GM10266 (cell line): ENCODE measurements around the gene MRPS18A.

ENCODE experiments used
- DNase-seq: peaks from one replicate; pipeline ENCODE4 v3.0.0; 2012; ENCODE audit errors: extremely low spot score
- TF ChIP-seq, protein P1 (sequence below): IDR thresholded peaks from 2 replicates; pipeline ENCODE4 v1.5.1; 2012; ENCODE audit warnings: mild to moderate bottlenecking, low read depth; ENCODE audit not compliant: control insufficient read depth, insufficient read depth; ENCODE audit errors: missing control alignments

The MRPS18A gene

DNA sequence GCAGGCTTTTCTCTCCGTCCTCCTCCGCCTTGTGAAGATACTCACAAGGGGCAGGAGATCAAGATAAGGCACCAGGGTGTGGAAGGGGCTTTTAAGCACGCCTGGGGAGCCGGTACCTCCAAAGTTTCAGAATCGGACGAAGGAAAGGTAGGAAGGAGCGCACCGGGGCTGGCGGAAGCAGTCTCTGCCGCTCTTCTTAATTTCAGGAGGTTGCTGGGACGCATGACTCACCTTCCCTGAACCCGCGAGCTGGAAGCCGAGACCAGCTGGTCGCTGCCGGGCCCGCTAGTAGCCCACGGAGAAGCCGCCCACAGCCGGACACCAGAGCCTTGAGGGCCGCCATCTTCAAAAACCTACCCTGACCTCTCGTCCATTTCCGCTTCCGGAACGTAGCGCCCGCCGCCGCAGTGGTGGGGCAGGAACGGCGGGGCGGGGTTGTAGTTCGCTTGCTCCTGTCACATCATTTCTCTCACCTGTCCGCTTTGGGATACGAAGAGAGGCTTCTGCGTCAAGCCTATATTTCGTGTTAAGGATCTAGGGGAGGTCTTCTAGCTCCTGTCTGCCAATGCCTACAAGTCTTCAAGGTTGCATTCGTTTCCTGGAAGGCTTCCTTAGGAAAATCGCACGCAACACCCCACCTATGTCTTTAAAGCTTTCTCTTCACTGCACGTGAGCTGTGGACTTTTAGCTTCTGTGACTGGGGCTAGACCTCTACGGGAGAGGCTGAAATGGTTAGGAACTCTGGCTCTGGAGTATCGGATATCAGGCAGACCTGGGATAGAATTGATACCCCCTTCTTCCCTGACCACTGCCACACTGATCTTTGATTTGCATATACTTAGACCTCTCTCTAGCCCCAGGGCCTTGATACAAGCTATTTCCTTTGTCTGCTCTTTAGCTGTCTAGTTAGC, at the start of gene MRPS18A:
Gene MRPS18A, minus strand, starts transcription at position 355 of the 911 bp plus-strand sequence. Its CDS starts 12 bp downstream, at position 343.
- DNase-seq: peak; percentile 85
- TF ChIP-seq, protein P1, sequence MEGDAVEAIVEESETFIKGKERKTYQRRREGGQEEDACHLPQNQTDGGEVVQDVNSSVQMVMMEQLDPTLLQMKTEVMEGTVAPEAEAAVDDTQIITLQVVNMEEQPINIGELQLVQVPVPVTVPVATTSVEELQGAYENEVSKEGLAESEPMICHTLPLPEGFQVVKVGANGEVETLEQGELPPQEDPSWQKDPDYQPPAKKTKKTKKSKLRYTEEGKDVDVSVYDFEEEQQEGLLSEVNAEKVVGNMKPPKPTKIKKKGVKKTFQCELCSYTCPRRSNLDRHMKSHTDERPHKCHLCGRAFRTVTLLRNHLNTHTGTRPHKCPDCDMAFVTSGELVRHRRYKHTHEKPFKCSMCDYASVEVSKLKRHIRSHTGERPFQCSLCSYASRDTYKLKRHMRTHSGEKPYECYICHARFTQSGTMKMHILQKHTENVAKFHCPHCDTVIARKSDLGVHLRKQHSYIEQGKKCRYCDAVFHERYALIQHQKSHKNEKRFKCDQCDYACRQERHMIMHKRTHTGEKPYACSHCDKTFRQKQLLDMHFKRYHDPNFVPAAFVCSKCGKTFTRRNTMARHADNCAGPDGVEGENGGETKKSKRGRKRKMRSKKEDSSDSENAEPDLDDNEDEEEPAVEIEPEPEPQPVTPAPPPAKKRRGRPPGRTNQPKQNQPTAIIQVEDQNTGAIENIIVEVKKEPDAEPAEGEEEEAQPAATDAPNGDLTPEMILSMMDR: no peak

- TF ChIP-seq, protein P1: no peak
- no peak for DNase-seq
Observed at GRCh38 chr6:43736844-43737243, 49.3 kb upstream of the MRPS18A start.

- TF ChIP-seq, protein P1: no peak
Observed at GRCh38 chr6:43736211-43736786, 48.7 kb upstream of the MRPS18A start.

GRCh38 chr6:43735642-43736199, 48.1 kb upstream of the MRPS18A start:
- TF ChIP-seq, protein P1: no peak

More at GRCh38 chr6:43736211-43736786, 48.7 kb upstream of the MRPS18A start:
- DNase-seq: no peak

GRCh38 chr6:43734294-43734665, 46.7 kb upstream of the MRPS18A start:
- TF ChIP-seq, protein P1: no peak
- DNase-seq: no peak

More at GRCh38 chr6:43735642-43736199, 48.1 kb upstream of the MRPS18A start:
- DNase-seq: no peak

GRCh38 chr6:43733471-43734293, 46.1 kb upstream of the MRPS18A start:
- TF ChIP-seq, protein P1: no peak
- DNase-seq: peak; percentile 73
